HG02588 (cell line): ENCODE results near the gene RPUSD1.

ENCODE experiments used
- ATAC-seq: cut with Tn5 transposase; IDR thresholded peaks from one replicate; pipeline ENCODE4 v1.9.1; 2021; ENCODE audit warnings: mild to moderate bottlenecking, moderate library complexity; ENCODE audit not compliant: unreplicated experiment

The RPUSD1 gene

GRCh38 chr16:819336-820043 lies 31.3 kb upstream of the RPUSD1 start:
- ATAC-seq = no peak

- no peak for ATAC-seq
Measured at GRCh38 chr16:818592-818991, 30.4 kb upstream of the RPUSD1 start.

GRCh38 chr16:818132-818531 lies 30.0 kb upstream of the RPUSD1 start:
- ATAC-seq = no peak

- no peak for ATAC-seq
Measured at GRCh38 chr16:817001-817906, 29.1 kb upstream of the RPUSD1 start.

GRCh38 chr16:815861-816260 lies 27.7 kb upstream of the RPUSD1 start:
- ATAC-seq = no peak

- ATAC-seq = no peak
Measured at GRCh38 chr16:814974-815373, 26.8 kb upstream of the RPUSD1 start.

- no peak for ATAC-seq
Measured at GRCh38 chr16:813916-814412, 25.8 kb upstream of the RPUSD1 start.

GRCh38 chr16:813204-813915 lies 25.2 kb upstream of the RPUSD1 start:
- no peak for ATAC-seq

GRCh38 chr16:808085-808386 lies 19.9 kb upstream of the RPUSD1 start:
- no peak for ATAC-seq

GRCh38 chr16:807347-808084 lies 19.3 kb upstream of the RPUSD1 start:
- ATAC-seq = peak; percentile 87

GRCh38 chr16:805474-805873 lies 17.3 kb upstream of the RPUSD1 start:
- no peak for ATAC-seq

- ATAC-seq = no peak
Measured at GRCh38 chr16:804193-805048, 16.2 kb upstream of the RPUSD1 start.

GRCh38 chr16:803754-804080 lies 15.5 kb upstream of the RPUSD1 start:
- no peak for ATAC-seq

- no peak for ATAC-seq
Measured at GRCh38 chr16:802914-803753, 15.0 kb upstream of the RPUSD1 start.

- no peak for ATAC-seq
Measured at GRCh38 chr16:802461-802860, 14.3 kb upstream of the RPUSD1 start.

GRCh38 chr16:801584-802363 lies 13.6 kb upstream of the RPUSD1 start:
- ATAC-seq = no peak

GRCh38 chr16:800834-801511 lies 12.8 kb upstream of the RPUSD1 start:
- ATAC-seq = no peak
